Measurements from ENCODE around the gene SYT4. TPM values are rescaled to one million over a fixed set of nuclear protein-coding genes. Genes with fewer than 3 reads are reported as not detected.

SYT4 gene, protein sequence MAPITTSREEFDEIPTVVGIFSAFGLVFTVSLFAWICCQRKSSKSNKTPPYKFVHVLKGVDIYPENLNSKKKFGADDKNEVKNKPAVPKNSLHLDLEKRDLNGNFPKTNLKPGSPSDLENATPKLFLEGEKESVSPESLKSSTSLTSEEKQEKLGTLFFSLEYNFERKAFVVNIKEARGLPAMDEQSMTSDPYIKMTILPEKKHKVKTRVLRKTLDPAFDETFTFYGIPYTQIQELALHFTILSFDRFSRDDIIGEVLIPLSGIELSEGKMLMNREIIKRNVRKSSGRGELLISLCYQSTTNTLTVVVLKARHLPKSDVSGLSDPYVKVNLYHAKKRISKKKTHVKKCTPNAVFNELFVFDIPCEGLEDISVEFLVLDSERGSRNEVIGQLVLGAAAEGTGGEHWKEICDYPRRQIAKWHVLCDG
- total RNA-seq (under 1 TPM in 1 of 2 experiments, not detected in 1; 0.31 TPM), total RNA-seq (0 to 1.9 (median 0.22) reads per million in 172 experiments)
- polyA plus RNA-seq (2013, experiment 1 of 2) = not detected
- 0.01 TPM for polyA plus RNA-seq (2013, experiment 2 of 2)

DNA sequence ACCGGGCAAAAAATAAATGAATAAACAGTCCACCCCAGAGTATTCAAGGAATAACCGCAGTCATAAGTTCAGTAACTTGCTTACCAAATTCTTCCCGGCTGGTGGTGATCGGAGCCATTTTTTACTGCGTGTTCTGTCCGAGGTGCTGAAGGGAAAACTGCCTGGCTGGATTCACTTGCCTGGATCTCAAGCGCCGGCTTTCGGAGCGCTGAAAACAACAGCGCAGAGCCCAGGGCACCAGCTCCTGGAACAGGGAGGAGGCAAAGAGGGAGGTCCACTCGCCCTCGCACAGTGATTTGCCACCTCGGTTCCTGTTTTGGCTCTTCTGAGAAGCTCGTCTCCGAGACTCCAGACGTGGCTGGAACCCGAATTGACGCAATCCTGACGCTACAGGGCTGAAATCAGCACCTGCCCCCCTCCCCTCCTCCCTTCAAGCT lies at the start of gene SYT4:
Gene SYT4, minus strand, starts transcription at position 327 of the 437 bp plus-strand sequence. Its CDS starts 209 bp downstream, at position 118.
- Mint-ChIP-seq H3K4me3 (no peak within 1 kb of the TSS), H3K36me3 (ENCODE audit: low read depth) (no peaks in the 10 kb centered on the region), H3K9me3 (no peaks in the 10 kb centered on the region), H3K4me1 (ENCODE audit: low read depth) (no peaks in the 10 kb centered on the region), H3K27ac (no peak within 1 kb of the TSS), H3K27me3 (no peaks in the 10 kb centered on the region)
- TF ChIP-seq, protein P1, sequence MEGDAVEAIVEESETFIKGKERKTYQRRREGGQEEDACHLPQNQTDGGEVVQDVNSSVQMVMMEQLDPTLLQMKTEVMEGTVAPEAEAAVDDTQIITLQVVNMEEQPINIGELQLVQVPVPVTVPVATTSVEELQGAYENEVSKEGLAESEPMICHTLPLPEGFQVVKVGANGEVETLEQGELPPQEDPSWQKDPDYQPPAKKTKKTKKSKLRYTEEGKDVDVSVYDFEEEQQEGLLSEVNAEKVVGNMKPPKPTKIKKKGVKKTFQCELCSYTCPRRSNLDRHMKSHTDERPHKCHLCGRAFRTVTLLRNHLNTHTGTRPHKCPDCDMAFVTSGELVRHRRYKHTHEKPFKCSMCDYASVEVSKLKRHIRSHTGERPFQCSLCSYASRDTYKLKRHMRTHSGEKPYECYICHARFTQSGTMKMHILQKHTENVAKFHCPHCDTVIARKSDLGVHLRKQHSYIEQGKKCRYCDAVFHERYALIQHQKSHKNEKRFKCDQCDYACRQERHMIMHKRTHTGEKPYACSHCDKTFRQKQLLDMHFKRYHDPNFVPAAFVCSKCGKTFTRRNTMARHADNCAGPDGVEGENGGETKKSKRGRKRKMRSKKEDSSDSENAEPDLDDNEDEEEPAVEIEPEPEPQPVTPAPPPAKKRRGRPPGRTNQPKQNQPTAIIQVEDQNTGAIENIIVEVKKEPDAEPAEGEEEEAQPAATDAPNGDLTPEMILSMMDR (IDR thresholded peaks at IDR 0.05) = no peak
- H3K36me3 ChIP-seq (ENCODE audit: insufficient read depth, low read length) = no peaks in the 10 kb centered on the region
- ATAC-seq (ENCODE audit: poor library complexity) (no peak), DNase-seq (peak in 1 of 14 experiments; percentile 4)
- H3K27me3 ChIP-seq (ENCODE audit: control insufficient read depth in 1 of 2, insufficient read depth in 2 of 2, low read length in 2 of 2) = peaks cover 0 to 3% of the 10 kb centered on the region in 2 experiments
- peaks cover 0 to 8% of the 10 kb centered on the region in 2 experiments for H3K9me3 ChIP-seq (ENCODE audit: control insufficient read depth in 1 of 2, insufficient read depth in 1 of 2, low read length in 2 of 2)
- H3K4me3 ChIP-seq (ENCODE audit: low read length) = no peak within 1 kb of the TSS
- POLR2A ChIA-PET = no interaction called here
- no peak within 1 kb of the TSS for H3K27ac ChIP-seq (ENCODE audit: low read depth in 1 of 2, low read length in 2 of 2)
- CTCF ChIA-PET = no interaction called here
- intact Hi-C loops (cut with DNase I, micrococcal nuclease) = loop anchor here in 1 of 2 experiments (10.0 kb wide), 1 partner anchor 982 kb away; no protein-coding TSS in a partner anchor
- no peaks in the 10 kb centered on the region for H3K4me1 ChIP-seq (ENCODE audit: insufficient read depth, low read length)

DNA sequence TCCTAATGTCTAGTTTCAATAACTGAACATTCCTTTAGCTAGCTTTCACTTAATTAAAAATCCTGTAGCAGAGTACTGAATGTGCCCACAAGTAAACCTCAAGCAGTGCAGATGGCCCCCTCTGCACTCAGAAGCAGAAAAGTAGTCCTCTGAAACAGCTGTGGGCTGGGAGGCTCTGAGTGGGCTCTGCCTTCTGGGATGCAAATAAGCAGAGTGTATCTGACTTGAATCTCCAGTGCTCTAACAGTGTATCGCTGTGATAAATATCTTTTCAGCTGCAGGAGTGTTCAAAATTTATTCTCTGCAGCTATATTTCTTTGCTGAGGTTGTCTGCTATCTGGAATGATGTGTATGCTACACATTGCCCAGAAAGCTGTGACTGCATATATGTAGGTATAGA lies 44.8 kb upstream of the SYT4 start:
- H3K4me3 Mint-ChIP-seq = no peak overlapping the region
- POLR2A ChIA-PET = no interaction called here
- Histone ChIP-seq H3K27ac (ENCODE audit: low read depth in 1 of 2, low read length in 2 of 2) (no peak overlapping the region), H3K4me3 (ENCODE audit: low read length) (no peak overlapping the region), H3K36me3 (ENCODE audit: insufficient read depth, low read length) (no peaks in the 10 kb centered on the region), H3K9me3 (ENCODE audit: control insufficient read depth in 1 of 2, insufficient read depth in 1 of 2, low read length in 2 of 2) (no peaks in the 10 kb centered on the region), H3K27me3 (ENCODE audit: control insufficient read depth in 1 of 2, insufficient read depth in 2 of 2, low read length in 2 of 2) (no peaks in the 10 kb centered on the region), H3K4me1 (ENCODE audit: insufficient read depth, low read length) (no peaks in the 10 kb centered on the region)
- intact Hi-C loops (cut with DNase I, micrococcal nuclease) = no loop called here
- H3K9me3 Mint-ChIP-seq = peaks cover 2% of the 10 kb centered on the region
- CTCF ChIA-PET = no interaction called here
- H3K27me3 Mint-ChIP-seq = no peaks in the 10 kb centered on the region
- no peak for DNase-seq
- TF ChIP-seq, protein P1 (IDR thresholded peaks at IDR 0.05) = no peak
- no peaks in the 10 kb centered on the region for H3K36me3 Mint-ChIP-seq (ENCODE audit: low read depth)
- no peak overlapping the region for H3K27ac Mint-ChIP-seq
- H3K4me1 Mint-ChIP-seq (ENCODE audit: low read depth) = no peaks in the 10 kb centered on the region
- ATAC-seq (ENCODE audit: poor library complexity) = no peak

DNA sequence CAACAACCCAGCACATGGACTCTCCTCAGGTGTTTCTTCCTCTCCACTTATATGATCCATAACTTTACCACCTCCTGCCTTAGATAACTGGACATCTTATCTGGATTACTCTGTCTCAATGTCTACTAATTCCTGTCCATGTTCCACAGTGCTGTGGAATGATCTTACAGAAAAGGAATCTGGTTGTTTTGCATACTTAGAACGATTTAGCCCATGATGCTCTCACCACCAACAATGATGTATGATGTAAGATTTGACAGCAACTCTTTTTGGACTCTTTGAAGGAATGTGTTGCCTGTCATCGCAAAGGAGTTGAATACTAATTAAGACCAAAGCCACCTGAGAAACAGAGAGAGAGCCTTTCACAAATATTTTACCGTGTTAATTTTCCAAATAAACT lies 37.7 kb upstream of the SYT4 start:
- Mint-ChIP-seq H3K4me1 (ENCODE audit: low read depth) (no peaks in the 10 kb centered on the region), H3K9me3 (no peaks in the 10 kb centered on the region), H3K27ac (no peak overlapping the region), H3K4me3 (no peak overlapping the region), H3K36me3 (ENCODE audit: low read depth) (no peaks in the 10 kb centered on the region), H3K27me3 (no peaks in the 10 kb centered on the region)
- H3K27ac ChIP-seq (ENCODE audit: low read depth in 1 of 2, low read length in 2 of 2) = no peak overlapping the region
- no peaks in the 10 kb centered on the region for H3K27me3 ChIP-seq (ENCODE audit: control insufficient read depth in 1 of 2, insufficient read depth in 2 of 2, low read length in 2 of 2)
- no peak for ATAC-seq (ENCODE audit: poor library complexity)
- intact Hi-C loops (cut with DNase I, micrococcal nuclease) = no loop called here
- ChIA-PET POLR2A (no interaction called here), CTCF (no interaction called here)
- no peak overlapping the region for H3K4me3 ChIP-seq (ENCODE audit: low read length)
- no peak for DNase-seq
- no peaks in the 10 kb centered on the region for H3K9me3 ChIP-seq (ENCODE audit: control insufficient read depth in 1 of 2, insufficient read depth in 1 of 2, low read length in 2 of 2)
- H3K36me3 ChIP-seq (ENCODE audit: insufficient read depth, low read length) = no peaks in the 10 kb centered on the region
- H3K4me1 ChIP-seq (ENCODE audit: insufficient read depth, low read length) = no peaks in the 10 kb centered on the region
- TF ChIP-seq, protein P1 (IDR thresholded peaks at IDR 0.05) = no peak

All from CD4-positive, alpha-beta T cell (primary cell).